ENCODE measurements around the gene SOX6. TPM values are rescaled to one million over a fixed set of nuclear protein-coding genes. Genes with fewer than 3 reads are reported as not detected.

The SOX6 gene
- total RNA-seq, 1 donor from 2014 or later: not detected

DNA sequence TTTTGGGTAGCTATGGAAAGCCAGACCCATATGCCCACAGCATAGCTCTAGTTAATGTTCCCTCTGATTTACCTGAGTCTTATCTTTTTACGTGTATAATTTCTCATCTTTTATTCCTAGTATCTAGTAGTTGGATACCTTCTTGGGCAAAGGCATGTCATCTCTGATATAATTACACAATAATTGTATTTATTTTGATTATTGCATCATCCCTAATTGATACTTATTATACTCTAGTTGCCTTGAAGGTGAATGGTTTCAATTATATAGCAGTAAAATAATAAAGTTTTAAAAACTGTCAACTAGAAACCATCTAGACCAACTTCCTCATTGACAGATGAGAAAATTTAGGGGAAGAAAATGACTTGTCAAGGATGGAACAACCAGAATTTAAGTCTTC, 347.3 kb downstream of the SOX6 start:
- intact Hi-C loops (cut with micrococcal nuclease): no loop called here

DNA sequence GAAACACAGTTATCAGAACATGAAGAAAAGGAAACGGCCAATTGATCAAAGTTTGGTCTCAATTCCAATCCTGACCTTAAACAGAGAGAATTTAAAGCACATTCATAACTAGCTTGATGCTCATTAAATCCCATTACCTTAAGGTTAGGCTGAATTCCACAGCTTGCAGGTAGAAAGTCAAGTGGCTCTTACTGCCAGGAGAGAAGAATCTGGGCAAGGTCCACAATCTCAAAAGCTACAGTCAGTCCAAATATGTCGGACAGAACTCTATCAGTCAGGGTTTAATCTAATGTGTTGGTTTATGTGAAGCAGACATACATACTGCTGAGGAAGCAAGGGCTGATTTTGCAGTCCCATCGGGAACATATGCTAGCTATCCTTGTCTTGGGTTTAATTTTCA, 348.8 kb downstream of the SOX6 start:
- intact Hi-C loops (cut with micrococcal nuclease): no loop called here

DNA sequence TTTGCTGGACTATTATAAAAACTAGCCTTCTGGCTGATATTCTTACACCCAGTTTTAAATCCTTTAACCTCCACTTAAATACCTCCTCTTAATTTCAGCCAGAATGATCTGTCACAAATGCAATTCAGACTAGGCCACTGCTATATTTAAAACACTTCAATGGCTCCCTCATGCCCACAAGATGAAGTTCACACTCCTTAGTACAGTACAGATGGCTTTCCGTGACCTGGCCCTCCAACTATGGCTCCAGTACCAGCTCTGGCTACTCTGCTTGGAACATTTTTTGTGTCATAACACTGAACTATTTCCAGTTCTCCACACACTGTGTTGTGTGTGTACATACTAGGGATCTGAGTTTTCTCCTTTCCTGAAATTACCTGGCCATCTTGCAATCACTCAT, 353.4 kb downstream of the SOX6 start:
- intact Hi-C loops (cut with micrococcal nuclease): no loop called here

DNA sequence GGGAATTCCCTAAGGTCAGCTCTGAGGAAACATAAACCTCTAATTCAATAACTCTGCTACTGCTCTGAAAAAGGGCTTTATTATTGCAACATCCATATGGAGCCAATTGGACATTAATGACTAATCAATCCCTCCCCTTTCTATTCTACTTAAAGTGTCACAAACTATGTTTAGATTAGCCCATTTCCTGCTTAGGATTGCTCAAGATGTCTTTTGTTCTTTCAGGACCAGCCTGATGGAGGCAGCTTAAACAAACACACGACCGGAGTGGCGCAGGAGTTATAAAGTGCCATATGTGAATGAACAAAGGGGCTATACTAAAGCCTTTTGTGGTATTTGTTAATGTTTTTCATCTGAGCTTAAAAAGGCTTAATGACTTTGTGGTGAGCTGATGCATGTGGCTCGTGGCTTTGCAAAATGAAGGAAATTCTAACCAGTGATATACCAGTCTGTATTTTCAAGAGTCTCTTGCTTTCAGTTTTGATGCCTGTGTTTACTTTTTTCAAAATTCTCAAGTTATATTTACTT, 354.4 kb downstream of the SOX6 start:
- intact Hi-C loops (cut with micrococcal nuclease): loop anchor here (2.0 kb wide), 1 partner anchor 33 kb away; no protein-coding TSS in a partner anchor

DNA sequence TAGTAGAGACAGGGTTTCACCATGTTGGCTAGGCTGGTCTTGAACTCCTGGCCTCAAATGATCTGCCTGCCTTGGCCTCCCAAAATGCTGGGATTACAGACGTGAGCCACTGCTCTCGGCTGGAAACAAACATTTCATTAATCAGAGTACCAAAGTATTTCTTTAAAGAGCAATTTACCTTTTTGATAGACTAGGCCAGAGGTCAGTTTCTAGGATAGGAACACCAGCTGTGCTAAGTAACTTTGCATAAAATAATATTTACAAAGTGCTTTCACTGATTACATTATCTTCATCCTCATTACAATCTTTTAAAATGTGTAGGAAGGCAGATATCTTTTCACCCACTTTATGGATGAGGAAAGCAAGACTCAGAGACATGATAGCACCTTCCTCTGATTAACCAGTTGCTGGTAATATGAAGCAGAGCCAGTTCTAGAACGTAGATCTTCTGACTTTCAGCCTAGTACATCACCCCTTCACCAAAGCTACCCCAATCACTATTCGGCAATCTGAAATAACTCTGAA, 355.2 kb downstream of the SOX6 start:
- intact Hi-C loops (cut with micrococcal nuclease): loop anchor here (2.0 kb wide), 1 partner anchor 34 kb away; no protein-coding TSS in a partner anchor

DNA sequence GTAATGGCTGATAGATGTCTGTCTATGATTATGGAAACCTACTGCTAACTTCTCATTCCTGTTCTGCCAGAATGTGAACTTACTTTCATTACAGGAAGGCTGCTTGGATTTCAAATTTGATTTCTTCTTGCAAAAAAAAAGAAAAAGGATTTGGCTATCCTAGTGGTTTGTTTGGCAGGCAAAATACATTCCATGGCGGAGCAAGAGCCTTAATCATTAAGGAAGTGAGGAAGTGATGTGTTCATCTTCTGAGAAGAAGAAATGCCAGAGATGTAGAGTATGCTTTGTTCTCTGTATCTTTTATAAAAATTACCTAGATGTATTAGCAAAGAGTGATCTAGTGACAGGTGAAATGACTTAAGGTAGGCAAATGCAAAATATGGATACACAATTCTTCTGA, 356.3 kb downstream of the SOX6 start:
- intact Hi-C loops (cut with micrococcal nuclease): loop anchor here (2.0 kb wide), 1 partner anchor 35 kb away; no protein-coding TSS in a partner anchor

DNA sequence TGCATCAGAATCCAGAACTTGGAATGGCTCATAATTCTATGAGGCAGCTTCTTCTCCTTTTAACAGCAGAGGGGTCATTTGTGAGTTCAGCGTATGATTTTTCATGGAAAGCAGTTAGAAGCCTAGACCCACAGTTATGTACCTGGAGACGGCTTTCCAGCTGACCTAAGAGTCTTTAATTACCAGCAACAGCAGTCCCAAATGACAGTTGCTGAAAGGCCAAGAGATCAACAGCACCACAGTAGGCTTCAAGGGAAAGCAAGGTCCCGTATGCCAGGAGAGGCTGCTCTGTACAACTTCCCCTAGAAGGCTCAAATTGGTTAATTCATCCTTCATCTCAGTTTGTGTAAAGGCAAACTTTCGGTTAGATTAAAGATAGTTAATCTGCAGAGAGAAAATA, 363.0 kb downstream of the SOX6 start:
- intact Hi-C loops (cut with micrococcal nuclease): no loop called here

DNA sequence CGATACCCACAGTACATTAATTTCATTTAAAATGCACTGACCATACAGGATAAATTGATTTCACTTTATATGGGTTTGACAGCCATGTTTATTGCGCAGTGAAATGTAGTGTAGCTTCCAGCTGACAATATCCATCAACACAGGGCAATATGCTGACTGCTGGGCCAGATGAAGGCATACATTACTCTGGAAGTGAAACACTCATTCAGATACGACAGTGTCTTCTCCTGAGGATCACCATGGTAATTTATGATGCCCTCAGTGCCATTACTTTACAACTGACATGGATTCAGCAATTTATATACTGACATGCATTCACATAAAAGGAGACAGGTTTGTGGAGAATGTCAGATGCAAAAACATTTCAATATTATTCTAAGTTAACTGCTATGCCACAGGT, 365.1 kb downstream of the SOX6 start:
- intact Hi-C loops (cut with micrococcal nuclease): no loop called here

DNA sequence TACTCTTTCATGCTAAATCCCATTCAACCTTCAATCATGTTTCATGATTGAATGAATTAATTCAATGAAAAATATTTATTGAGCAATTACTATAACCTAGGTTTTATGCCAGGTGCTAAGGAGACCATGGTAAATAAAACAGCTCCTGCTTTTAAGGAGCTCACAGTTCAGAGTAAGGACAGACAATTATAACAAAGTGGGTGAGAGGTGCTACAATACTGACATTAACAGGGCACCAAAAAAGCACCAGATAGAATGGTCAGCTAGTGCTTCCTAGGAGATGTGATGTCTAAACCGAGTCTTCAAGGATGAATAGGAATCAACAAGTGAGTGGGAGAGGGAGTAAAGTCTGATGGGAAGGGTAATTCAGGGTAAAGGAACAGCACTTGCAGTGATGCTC, 366.7 kb downstream of the SOX6 start:
- intact Hi-C loops (cut with micrococcal nuclease): no loop called here

DNA sequence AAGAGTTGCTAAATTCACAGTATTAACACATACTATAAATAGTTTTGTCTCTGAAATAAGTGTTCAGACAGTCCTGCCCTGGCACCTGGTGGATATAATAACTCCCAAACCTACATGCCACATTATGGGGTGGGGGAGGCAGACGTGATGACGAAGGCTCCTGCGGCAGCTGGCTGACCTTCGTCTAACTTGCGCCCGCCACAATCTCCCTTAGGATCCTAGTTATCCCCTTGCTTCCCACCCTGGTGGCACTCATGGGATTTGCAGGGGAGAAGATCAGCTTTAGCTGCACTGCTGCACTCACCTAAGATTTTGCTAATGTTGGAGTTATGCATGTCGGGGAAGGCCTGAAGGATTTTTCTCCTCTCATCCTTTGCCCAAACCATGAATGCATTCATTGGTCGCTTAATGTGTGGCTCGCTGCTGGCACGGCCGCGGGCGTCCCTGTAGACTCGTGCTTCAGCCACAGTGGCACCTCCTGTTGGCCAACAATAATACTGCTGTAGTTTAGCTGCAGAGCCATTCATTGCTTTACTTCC, 367.6 kb downstream of the SOX6 start:
- intact Hi-C loops (cut with micrococcal nuclease): no loop called here

DNA sequence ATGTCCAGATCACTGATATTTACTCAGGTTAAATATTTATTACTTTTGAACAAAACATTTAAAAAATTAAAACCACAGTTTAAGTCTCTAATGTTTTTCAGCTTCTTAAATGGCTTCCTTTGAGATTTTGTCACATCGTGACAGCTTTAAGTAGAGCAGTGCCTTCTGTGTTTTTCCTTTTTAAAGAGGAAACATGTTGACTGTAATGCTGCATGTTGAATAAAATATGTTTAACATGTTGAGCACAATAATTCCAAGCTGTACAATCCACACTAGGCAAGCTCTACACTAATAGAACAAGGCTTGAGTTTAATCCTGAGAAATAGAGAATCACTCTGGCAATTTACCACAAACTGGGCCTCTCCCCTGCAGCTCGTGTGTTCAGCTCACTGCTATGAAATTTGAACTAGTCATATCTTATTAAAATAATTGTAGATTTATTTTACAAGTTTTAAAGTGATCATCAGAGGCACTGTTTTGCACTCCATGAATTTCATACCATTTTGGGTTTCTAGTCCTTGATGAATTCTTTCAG, 368.3 kb downstream of the SOX6 start:
- intact Hi-C loops (cut with micrococcal nuclease): no loop called here

DNA sequence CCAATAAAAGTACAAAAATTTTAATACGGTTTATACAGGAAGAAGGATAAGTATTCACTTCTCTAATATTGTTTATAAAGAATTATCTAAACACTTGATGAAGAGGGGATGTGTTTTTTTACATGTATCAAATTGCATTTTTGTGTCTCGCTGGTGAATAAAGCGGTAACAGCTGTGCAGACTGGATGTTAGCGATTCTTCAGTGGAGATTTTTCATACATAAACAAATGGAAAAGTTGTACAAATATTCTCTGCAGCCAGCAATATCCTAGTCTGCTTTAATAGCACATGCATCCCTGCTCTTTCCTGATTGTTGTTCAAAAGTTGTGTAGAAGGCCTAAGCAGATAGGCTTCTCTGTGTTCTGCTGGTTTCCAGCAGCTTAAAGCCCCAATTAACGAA, 369.3 kb downstream of the SOX6 start:
- intact Hi-C loops (cut with micrococcal nuclease): no loop called here

DNA sequence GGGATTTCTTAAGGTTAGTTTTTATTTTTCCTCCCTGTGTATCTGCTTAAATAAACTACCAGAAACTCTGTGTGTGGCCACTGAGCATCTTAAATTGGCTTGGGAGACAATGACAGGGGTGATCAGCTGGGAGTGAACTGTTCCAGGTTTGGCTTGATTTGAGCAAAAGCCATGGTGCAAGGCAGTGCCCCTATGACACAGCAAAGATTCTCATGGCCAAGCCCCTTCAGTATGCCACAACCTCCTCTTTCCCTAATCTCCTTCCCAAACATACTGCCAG, 370.5 kb downstream of the SOX6 start:
- intact Hi-C loops (cut with micrococcal nuclease): no loop called here

DNA sequence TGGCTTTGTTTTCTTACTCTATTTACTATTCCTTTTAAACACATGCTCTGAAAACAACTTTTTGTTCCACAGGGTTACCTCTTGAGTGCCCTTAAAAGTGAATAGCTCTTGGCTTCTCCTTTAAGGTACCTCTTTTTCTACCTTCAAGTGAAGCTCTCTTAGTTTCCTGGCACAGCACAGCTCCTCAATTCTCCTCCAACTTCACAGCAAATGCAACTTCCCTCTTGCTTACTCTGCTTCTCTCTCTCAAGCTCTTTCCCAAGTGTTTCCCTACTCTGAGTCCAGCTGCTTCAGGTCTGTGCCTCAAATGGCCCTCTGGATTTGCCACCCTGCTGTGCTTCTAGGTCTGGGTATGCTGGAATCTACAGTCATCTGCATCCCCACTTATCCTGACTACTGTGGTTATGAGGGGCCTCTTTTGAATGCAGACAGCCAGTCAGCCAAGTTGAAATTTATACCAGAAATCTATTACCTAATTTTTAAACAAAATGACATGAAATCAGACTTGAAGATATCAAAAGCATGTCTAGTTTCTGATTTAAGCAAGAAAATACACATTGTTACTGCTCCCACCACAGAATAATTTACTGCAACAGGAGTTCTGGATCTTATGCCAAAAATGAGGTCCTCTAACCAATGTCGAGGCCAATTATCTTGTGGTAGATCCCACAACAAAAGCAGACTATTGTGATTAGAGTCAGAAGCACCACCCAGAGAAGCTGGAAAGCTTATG, 371.1 kb downstream of the SOX6 start:
- intact Hi-C loops (cut with micrococcal nuclease): no loop called here

DNA sequence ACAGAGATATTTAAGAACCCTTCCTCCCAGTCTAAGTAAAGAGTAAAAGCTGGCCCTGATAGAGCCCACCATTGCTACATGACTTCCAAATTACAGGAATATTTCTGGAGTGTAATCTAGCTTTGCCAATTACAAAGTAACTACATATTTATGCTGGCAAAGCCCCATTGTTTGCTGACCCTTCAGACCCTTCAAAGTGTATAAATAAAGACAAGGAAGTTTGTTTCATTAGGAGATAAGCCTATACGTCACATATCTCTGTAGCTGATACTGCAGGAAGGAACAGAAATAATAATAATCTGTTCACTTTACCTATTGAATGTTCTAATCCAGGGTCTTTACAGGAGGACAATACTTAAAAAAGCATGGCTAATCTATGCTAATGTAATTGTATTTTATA, 375.1 kb downstream of the SOX6 start:
- intact Hi-C loops (cut with micrococcal nuclease): no loop called here

DNA sequence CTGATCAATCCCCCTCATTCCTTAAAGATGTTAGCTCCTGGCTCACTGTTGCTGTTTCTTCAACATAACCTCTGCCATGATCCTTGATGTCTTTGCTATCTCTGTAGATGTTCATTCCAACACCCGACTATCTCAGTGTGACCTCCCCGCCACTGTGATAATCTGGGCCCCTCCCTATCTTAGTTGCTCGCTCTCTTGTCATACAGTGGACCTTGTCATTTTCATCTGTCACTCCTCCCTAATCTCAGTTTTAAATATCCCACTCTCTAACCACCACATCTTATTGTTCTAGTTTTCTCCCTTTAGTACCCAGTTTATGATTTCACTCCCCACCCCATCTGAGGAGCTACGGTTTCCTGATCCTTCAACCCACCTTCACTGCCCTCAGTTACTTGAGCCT, 379.2 kb downstream of the SOX6 start:
- intact Hi-C loops (cut with micrococcal nuclease): no loop called here

DNA sequence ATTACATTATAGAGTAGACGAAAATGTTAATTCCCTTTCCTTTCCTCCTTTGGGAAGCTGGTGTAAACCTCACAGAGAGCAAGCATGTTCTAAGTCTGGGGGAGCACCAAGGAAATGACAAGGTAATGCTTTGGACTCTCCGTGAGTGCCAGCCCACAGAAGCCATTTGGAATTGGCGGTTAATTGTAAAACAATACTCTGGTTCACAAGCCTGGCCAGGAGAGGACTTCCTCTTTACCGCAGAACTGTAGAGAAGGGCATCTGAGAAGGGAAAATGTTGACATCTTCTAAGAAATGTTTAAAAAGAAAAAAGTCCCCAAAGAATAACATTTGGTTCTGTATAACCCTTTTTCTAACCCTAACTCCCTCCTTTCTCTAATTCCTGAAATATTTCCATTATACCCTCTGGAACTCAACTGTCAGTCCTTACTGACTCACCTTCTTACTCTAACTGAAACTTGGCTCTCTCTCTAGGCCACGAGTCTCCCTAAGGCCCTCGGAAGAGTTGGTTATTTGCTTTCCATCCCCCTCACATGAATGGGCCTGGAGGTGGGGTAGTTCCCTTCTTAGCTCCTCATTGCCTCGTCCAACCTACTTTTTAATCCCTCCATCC, 379.8 kb downstream of the SOX6 start:
- intact Hi-C loops (cut with micrococcal nuclease): no loop called here

DNA sequence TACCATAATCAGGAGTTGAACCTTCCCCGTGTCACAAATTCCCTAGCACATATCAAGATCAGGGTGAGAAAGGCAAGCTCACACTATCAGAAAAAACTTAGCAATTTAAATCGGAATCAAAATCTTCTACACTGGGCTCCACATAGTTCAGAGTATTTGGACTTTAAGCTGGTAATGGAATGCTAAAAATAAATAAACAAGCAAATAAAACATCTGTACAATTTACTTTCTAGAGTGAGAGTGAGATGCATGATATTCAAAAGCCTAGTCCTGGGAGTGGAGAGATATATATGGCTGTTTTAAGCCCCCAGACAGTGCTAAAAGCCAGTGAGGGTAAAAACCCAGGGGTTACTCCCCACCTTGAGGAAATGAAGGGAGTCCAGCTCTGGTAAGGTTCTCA, 380.6 kb downstream of the SOX6 start:
- intact Hi-C loops (cut with micrococcal nuclease): no loop called here

DNA sequence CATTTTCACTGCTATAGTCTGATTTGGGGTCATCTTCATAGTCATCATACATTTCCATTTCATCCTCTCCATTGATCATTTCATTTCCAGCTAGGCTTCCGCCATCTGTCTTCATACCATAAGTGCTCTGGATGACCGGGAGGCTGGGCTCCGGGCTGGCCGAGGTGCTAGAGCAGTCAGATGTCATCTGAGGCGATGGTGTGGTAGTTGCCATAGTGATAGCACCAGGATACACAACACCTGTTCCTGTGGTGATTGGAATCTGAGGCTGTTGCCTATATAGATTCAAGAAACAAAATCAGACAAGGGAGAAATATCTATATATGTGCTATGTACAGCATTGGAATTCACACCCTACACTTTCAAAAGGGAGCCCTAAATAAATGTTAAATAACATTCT, 383.5 kb downstream of the SOX6 start:
- intact Hi-C loops (cut with micrococcal nuclease): no loop called here

DNA sequence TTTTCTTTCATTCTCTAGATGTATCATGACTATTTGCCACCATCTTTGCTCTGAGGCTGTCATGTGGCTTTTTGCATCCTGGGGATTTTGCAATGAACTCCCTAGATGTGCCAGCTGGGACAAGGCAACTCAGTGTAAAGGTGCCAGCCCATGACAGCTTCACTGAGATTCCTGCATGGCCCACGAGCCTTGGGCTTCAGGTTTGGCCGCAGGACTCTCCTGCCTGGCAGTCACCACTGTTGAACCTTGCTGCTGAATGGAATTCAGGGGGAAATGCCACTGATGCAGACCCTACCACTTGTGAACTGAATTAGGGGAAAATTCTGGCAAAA, 385.2 kb downstream of the SOX6 start:
- intact Hi-C loops (cut with micrococcal nuclease): no loop called here

DNA sequence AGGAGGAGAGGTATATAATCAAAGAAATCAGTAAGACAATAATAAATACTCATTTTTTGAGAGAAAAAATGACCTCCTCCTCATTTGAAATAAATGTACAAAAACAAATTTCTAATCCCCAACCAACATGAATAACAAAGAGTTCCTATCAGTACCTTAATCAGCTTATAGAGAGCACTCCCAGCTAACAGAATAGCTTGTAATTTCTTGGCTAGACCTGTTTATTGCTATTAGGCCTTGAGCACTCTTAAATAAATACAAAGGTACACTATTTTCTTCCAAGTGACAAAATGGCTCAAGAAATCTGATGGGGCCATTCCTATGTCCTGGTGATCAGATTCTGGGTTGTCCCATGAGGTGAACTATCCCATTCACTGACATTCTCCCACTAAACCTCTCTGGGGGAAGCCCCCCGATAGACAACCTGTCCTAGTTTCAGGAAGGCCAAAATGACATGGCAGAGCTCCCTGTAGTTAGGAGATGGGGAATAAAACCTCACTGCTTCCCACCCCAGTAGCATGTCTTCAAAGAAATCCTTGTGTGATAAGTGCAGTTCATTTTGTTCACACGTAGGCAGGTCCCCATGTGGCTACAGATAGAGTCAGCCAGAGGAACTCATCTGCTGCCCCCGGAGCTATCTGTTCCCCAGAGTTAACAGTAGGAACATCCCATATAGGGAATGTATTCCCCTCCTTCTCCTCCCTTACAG, 385.7 kb downstream of the SOX6 start:
- intact Hi-C loops (cut with micrococcal nuclease): no loop called here

Measured in T-helper 2 cell treated with Interferon-gamma antibody and Interleukin-4, amounts not matched to agents 100 ng/mL and 5 ng/mL, for 36 hours (primary cell).